ENCODE data around the gene POU4F1. TPM values are rescaled to one million over a fixed set of nuclear protein-coding genes. Genes with fewer than 3 reads are reported as not detected.
"Not testable (repeated sequence)": the region's sequence is repeated elsewhere in the genome, so short reads cannot be mapped to it uniquely, and the experiment has no call there.

The POU4F1 gene, protein sequence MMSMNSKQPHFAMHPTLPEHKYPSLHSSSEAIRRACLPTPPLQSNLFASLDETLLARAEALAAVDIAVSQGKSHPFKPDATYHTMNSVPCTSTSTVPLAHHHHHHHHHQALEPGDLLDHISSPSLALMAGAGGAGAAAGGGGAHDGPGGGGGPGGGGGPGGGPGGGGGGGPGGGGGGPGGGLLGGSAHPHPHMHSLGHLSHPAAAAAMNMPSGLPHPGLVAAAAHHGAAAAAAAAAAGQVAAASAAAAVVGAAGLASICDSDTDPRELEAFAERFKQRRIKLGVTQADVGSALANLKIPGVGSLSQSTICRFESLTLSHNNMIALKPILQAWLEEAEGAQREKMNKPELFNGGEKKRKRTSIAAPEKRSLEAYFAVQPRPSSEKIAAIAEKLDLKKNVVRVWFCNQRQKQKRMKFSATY
- under 1 TPM; 0.07 to 0.20 TPM for total RNA-seq

DNA sequence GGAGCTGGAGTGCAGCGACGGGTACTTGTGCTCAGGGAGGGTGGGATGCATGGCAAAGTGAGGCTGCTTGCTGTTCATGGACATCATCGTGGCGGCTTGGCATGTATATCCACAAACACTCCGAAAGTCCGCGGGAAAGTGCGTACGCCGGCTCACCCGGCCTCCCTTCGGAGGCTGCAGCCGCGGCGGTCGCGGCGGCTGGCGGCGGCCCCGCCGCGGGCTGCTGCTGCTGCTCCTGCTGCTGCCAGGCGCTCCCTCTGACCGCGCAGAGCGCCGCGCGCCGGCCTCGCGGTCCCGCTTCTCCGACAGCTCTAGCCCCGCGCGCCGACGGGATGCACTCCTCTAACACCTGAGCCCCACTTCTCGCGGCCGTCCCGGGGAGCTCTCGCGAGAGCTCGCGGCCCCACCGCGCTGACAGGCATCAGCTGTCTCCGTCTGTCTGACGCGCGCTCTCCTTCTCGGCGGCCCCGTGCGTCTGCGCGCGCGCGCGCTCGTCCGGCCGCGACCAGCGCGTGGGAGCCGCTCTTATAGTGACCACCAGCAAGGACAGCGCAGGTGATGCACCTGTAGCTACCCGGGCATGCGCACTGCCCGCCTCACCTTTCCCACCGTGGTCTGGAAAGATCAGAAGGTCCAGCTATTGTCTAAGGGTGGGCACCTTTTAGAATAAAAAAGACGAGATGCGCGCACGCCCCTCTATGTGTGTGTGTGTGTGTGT, at the start of gene POU4F1:
Gene POU4F1 (minus strand): TSS at position 313 of the 718 bp plus-strand sequence. CDS start 226 bp downstream, at position 87.
- ATAC-seq (peak; percentile 90), DNase-seq (peak; percentile 87)
- ChIA-PET POLR2A (interaction anchor here (1.7 kb wide), 1 partner anchor 56 kb away, joined by 7 read pairs; the partner anchor contains the start of gene OBI1), CTCF (interaction anchor here (2.0 kb wide), 1 partner anchor 14 kb away, joined by 4 read pairs; no protein-coding TSS in a partner anchor)
- TF ChIP-seq, protein P1, sequence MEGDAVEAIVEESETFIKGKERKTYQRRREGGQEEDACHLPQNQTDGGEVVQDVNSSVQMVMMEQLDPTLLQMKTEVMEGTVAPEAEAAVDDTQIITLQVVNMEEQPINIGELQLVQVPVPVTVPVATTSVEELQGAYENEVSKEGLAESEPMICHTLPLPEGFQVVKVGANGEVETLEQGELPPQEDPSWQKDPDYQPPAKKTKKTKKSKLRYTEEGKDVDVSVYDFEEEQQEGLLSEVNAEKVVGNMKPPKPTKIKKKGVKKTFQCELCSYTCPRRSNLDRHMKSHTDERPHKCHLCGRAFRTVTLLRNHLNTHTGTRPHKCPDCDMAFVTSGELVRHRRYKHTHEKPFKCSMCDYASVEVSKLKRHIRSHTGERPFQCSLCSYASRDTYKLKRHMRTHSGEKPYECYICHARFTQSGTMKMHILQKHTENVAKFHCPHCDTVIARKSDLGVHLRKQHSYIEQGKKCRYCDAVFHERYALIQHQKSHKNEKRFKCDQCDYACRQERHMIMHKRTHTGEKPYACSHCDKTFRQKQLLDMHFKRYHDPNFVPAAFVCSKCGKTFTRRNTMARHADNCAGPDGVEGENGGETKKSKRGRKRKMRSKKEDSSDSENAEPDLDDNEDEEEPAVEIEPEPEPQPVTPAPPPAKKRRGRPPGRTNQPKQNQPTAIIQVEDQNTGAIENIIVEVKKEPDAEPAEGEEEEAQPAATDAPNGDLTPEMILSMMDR (IDR thresholded peaks at IDR 0.05): no peak
- intact Hi-C loops (cut with micrococcal nuclease): no loop called here
- peak within 1 kb of the TSS; percentile 70 for H3K4me3 Mint-ChIP-seq
- peak within 1 kb of the TSS; percentile 47 for H3K27ac Mint-ChIP-seq
- peaks cover 24% of the 10 kb centered on the region for H3K4me1 Mint-ChIP-seq (ENCODE audit: low read depth)
- H3K9me3 Mint-ChIP-seq: no peaks in the 10 kb centered on the region
- peaks cover 84% of the 10 kb centered on the region for H3K27me3 Mint-ChIP-seq
- no peaks in the 10 kb centered on the region for H3K36me3 Mint-ChIP-seq (ENCODE audit: low read depth)

DNA sequence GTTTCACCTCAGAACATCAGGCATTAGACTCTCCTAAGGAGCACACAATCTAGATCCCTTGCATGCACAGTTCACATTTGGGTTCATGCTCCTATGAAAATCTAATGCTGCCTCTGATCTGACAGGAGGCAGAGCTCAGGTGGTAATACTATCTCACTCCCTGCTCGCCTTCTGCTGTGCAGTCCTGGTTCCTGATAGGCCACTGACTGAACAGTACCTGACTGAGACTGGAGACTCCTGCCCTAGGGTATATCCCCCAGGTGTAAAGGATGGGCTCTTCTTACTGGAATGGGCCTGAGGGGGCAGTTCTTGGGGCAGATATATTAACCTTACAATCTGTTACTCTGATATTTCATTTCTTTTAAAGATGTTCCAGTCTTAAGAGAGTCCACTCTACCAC, 49.3 kb upstream of the POU4F1 start:
- Mint-ChIP-seq H3K4me3 (no peak overlapping the region), H3K27ac (no peak overlapping the region), H3K4me1 (ENCODE audit: low read depth) (peaks cover 32% of the 10 kb centered on the region), H3K36me3 (ENCODE audit: low read depth) (peaks cover 12% of the 10 kb centered on the region), H3K9me3 (no peaks in the 10 kb centered on the region), H3K27me3 (no peaks in the 10 kb centered on the region)
- intact Hi-C loops (cut with micrococcal nuclease): no loop called here
- ChIA-PET POLR2A (no interaction called here), CTCF (no interaction called here)
- DNase-seq (no peak), ATAC-seq (no peak)
- TF ChIP-seq, protein P1 (IDR thresholded peaks at IDR 0.05): no peak

DNA sequence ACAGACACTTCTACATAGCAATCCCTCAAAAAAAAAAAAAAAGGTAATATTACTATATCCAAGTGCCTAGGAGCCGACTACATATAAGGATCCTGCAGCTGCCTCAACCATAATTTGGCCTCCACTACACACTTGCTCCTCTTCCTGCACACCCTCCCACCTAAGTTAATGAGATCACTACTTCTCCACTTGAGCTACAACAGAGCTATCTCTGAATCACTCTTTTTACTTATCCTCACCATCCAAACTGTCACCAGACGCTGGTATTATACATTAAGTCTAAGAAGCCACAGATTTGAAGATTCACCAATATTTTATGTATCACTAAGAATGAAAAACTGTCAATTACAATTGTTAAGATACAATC, 47.3 kb upstream of the POU4F1 start:
- ChIA-PET CTCF (no interaction called here), POLR2A (no interaction called here)
- H3K27ac Mint-ChIP-seq: no peak overlapping the region
- no peaks in the 10 kb centered on the region for H3K9me3 Mint-ChIP-seq
- intact Hi-C loops (cut with micrococcal nuclease): no loop called here
- peak; percentile 72 for ATAC-seq
- H3K4me3 Mint-ChIP-seq: no peak overlapping the region
- H3K4me1 Mint-ChIP-seq (ENCODE audit: low read depth): peaks cover 27% of the 10 kb centered on the region
- no peaks in the 10 kb centered on the region for H3K27me3 Mint-ChIP-seq
- no peak for DNase-seq
- TF ChIP-seq, protein P1 (IDR thresholded peaks at IDR 0.05): no peak
- peaks cover 7% of the 10 kb centered on the region for H3K36me3 Mint-ChIP-seq (ENCODE audit: low read depth)

DNA sequence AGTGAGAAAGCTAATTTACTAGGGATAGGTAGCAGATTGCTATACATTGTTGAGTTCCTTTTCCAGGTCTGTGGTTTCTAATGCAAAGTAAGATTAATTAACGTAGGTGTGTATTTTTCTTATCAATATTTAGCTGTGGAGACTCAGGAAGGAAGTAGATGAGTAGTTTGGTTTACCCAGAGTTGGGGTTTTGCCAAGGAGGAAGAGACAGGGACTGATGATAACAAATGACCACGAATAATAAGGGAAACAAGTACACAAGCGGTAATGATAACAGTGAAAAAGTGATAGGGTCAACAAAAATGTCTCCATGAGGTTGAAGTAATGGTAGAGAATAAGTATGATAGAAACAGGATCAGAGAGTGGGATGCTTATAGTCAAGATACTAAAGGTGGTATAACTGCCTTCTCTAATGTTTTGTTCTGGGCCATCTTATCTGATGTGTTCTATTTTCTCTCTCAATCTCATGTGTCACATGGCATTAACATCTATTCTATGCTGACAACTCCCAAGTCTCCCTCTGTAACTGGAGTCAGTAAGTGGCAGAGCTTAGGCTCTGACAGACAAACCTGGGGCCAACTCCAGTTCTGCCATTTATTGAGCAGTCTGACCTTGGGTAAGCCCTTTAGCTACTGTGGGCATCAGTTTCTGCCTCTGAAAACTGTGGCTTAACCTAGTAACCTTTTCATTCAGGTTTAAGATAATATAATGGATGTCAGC, 46.8 kb upstream of the POU4F1 start:
- no peaks in the 10 kb centered on the region for H3K9me3 Mint-ChIP-seq
- ChIA-PET CTCF (interaction anchor here (1.1 kb wide), 1 partner anchor 10 kb away, joined by 3 read pairs; no protein-coding TSS in a partner anchor), POLR2A (no interaction called here)
- peaks cover 7% of the 10 kb centered on the region for H3K36me3 Mint-ChIP-seq (ENCODE audit: low read depth)
- H3K4me1 Mint-ChIP-seq (ENCODE audit: low read depth): peaks cover 26% of the 10 kb centered on the region
- no peak overlapping the region for H3K27ac Mint-ChIP-seq
- intact Hi-C loops (cut with micrococcal nuclease): no loop called here
- TF ChIP-seq, protein P1 (IDR thresholded peaks at IDR 0.05): no peak
- DNase-seq (no peak), ATAC-seq (no peak)
- no peak overlapping the region for H3K4me3 Mint-ChIP-seq
- no peaks in the 10 kb centered on the region for H3K27me3 Mint-ChIP-seq

DNA sequence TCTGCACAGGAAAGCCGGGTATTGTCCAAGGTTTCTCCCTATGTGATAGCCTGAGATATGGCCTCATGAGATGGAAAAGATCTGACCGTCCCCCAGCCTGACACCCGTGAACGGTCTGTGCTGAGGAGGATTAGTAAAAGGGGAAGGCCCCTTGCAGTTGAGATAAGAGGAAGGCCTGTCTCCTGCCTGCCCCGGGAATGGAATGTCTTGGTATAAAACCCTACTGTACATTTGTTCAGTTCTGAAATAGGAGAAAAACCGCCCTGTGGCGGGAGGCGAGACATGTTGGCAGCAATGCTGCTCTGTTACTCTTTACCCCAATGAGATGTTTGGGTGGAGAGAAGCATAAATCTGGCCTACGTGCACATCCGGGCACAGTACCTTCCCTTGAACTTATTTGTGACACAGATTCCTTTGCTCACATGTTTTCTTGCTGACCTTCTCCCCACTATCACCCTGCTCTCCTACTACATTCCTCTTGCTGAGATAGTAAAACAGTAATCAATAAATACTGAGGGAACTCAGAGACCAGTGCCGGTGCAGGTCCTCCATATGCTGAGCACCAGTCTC, 43.8 kb upstream of the POU4F1 start:
- ATAC-seq; H3K9me3 Mint-ChIP-seq; DNase-seq; POLR2A ChIA-PET; H3K27me3 Mint-ChIP-seq; H3K4me3 Mint-ChIP-seq; CTCF ChIA-PET; H3K27ac Mint-ChIP-seq; intact Hi-C loops (cut with micrococcal nuclease): not testable (repeated sequence)
- Mint-ChIP-seq H3K4me1 (ENCODE audit: low read depth) (peaks cover 16% of the 10 kb centered on the region), H3K36me3 (ENCODE audit: low read depth) (peaks cover 17% of the 10 kb centered on the region)
